Measurements from ENCODE around the gene PMF1. TPM values are rescaled to one million over a fixed set of nuclear protein-coding genes. Genes with fewer than 3 reads are reported as not detected.

PMF1 gene
- total and polyA plus RNA-seq, 2 of the 13 experiments (the other 11 are each of a cell fraction or from before 2014, with no cell fraction given), result 72.5 to 89.0 TPM

- TF ChIP-seq, protein P1, sequence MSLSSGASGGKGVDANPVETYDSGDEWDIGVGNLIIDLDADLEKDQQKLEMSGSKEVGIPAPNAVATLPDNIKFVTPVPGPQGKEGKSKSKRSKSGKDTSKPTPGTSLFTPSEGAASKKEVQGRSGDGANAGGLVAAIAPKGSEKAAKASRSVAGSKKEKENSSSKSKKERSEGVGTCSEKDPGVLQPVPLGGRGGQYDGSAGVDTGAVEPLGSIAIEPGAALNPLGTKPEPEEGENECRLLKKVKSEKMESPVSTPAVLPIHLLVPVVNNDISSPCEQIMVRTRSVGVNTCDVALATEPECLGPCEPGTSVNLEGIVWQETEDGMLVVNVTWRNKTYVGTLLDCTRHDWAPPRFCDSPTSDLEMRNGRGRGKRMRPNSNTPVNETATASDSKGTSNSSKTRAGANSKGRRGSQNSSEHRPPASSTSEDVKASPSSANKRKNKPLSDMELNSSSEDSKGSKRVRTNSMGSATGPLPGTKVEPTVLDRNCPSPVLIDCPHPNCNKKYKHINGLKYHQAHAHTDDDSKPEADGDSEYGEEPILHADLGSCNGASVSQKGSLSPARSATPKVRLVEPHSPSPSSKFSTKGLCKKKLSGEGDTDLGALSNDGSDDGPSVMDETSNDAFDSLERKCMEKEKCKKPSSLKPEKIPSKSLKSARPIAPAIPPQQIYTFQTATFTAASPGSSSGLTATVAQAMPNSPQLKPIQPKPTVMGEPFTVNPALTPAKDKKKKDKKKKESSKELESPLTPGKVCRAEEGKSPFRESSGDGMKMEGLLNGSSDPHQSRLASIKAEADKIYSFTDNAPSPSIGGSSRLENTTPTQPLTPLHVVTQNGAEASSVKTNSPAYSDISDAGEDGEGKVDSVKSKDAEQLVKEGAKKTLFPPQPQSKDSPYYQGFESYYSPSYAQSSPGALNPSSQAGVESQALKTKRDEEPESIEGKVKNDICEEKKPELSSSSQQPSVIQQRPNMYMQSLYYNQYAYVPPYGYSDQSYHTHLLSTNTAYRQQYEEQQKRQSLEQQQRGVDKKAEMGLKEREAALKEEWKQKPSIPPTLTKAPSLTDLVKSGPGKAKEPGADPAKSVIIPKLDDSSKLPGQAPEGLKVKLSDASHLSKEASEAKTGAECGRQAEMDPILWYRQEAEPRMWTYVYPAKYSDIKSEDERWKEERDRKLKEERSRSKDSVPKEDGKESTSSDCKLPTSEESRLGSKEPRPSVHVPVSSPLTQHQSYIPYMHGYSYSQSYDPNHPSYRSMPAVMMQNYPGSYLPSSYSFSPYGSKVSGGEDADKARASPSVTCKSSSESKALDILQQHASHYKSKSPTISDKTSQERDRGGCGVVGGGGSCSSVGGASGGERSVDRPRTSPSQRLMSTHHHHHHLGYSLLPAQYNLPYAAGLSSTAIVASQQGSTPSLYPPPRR (CRISPR knock-in tag; IDR thresholded peaks at IDR 0.05; ENCODE audit: borderline replicate concordance), result peak; percentile 30; the same call in 1 of the 2 replicates
- TF ChIP-seq ERF (CRISPR knock-in tag; IDR thresholded peaks at IDR 0.05) (peak; percentile 85), FOXP1 (IDR thresholded peaks at IDR 0.05) (no peak), FOXP1 (CRISPR knock-in tag; IDR thresholded peaks at IDR 0.05) (no peak), ZNF296 (CRISPR knock-in tag; conservative IDR thresholded peaks at IDR 0.05) (no peak), NAIF1 (CRISPR knock-in tag; IDR thresholded peaks at IDR 0.05; ENCODE audit: borderline replicate concordance) (no peak), ZNF44 (CRISPR knock-in tag; IDR thresholded peaks at IDR 0.05) (0 out of 2 replicates have a peak, but pooled peaks have one; percentile 24), EED (CRISPR knock-in tag; IDR thresholded peaks at IDR 0.05) (no peak), NFE2L1 (CRISPR knock-in tag; IDR thresholded peaks at IDR 0.05; ENCODE audit: borderline replicate concordance) (no peak), TARDBP (CRISPR knock-in tag; IDR thresholded peaks at IDR 0.05) (no peak), GTF2F1 (IDR thresholded peaks at IDR 0.05; ENCODE audit: low read length) (no peak), ZGPAT (CRISPR knock-in tag; IDR thresholded peaks at IDR 0.05) (peak; percentile 74), MIER2 (CRISPR knock-in tag; IDR thresholded peaks at IDR 0.05) (no peak), GATAD2A (CRISPR knock-in tag; IDR thresholded peaks at IDR 0.05) (peak; percentile 17; the same call in 1 of the 2 replicates), ZMYM2 (CRISPR knock-in tag; IDR thresholded peaks at IDR 0.05) (0 out of 2 replicates have a peak, but pooled peaks have one; percentile 15), SIX4 (CRISPR knock-in tag; IDR thresholded peaks at IDR 0.05) (no peak), STAG1 (CRISPR knock-in tag; IDR thresholded peaks at IDR 0.05) (peak; percentile 16; the same call in 1 of the 2 replicates), KLF13 (CRISPR knock-in tag; IDR thresholded peaks at IDR 0.05) (no peak), SAP130 (CRISPR knock-in tag; IDR thresholded peaks at IDR 0.05; ENCODE audit: low read depth) (peak; percentile 86), AHR (CRISPR knock-in tag; IDR thresholded peaks at IDR 0.05) (no peak), ZNF670 (CRISPR knock-in tag; IDR thresholded peaks at IDR 0.05; ENCODE audit: borderline replicate concordance) (no peak), PPARG (CRISPR knock-in tag; conservative IDR thresholded peaks at IDR 0.05) (peak; percentile 27; the same call in 1 of the 2 replicates), ATF5 (CRISPR knock-in tag; IDR thresholded peaks at IDR 0.05; ENCODE audit: low read depth) (no peak)
- TF ChIP-seq, protein P2, sequence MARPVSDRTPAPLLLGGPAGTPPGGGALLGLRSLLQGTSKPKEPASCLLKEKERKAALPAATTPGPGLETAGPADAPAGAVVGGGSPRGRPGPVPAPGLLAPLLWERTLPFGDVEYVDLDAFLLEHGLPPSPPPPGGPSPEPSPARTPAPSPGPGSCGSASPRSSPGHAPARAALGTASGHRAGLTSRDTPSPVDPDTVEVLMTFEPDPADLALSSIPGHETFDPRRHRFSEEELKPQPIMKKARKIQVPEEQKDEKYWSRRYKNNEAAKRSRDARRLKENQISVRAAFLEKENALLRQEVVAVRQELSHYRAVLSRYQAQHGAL (CRISPR knock-in tag; IDR thresholded peaks at IDR 0.05; ENCODE audit: not compliant biosample characterization), result no peak
Measured at GRCh38 chr1:156193488-156194299, 19.1 kb upstream of the PMF1 start, which contains the start of gene SLC25A44 (continued).

Data from HepG2 (cell line).